HEK293T (cell line): ENCODE data around the gene CRADD.

Source experiments
- CTBP1 ChIP-seq: fragments of 450-650 bp; IDR thresholded peaks from 2 replicates; pipeline ENCODE4 v1.6.1; 2016; ENCODE audit warnings: borderline replicate concordance
- FOXM1 ChIP-seq: fragments of 450-650 bp; IDR thresholded peaks from 2 replicates; pipeline ENCODE4 v1.6.1; 2017; ENCODE audit warnings: mild to moderate bottlenecking, borderline replicate concordance
- HDGF ChIP-seq: fragments of 450-650 bp; IDR thresholded peaks from 2 replicates; pipeline ENCODE4 v1.6.1; 2017; ENCODE audit warnings: antibody characterized with exemption, borderline replicate concordance
- LEF1 ChIP-seq: fragments of 450-650 bp; IDR thresholded peaks from 2 replicates; pipeline ENCODE4 v1.6.1; 2017; ENCODE audit warnings: mild to moderate bottlenecking, borderline replicate concordance
- SP1 ChIP-seq: fragments of 450-650 bp; IDR thresholded peaks from 2 replicates; pipeline ENCODE4 v1.6.1; 2017

DNA sequence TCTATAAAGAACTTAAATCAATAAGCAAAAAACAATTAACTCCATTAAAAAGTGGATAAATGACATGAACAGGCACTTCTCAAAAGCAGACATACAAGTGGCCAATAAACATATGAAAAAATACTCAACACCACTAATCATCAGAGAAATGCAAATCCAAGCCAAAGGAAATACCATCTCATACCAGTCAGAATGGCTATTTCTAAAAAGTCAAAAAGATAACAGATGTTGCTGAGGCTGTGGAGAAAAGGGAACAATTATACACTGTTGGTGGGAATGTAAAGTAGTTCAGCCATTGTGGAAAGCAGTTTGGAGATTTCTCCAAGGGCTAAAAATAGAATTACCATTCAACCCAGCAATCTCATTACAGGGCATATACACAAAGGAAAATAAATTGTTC lies 236.7 kb downstream of the CRADD start:
- TF ChIP-seq HDGF (no peak), FOXM1 (no peak), SP1 (no peak), CTBP1 (no peak), LEF1 (no peak)
